Muscle layer of duodenum (tissue), 2 donors: ENCODE data around the gene CD46.
A peak's percentile ranks its signal among the peaks of the same experiment; 100 is the strongest.

Source experiments
- H3K27ac ChIP-seq: one replicate; pipeline ENCODE4 v1.7.0; 2013; ENCODE audit warnings: mild to moderate bottlenecking, low read length
- H3K27me3 ChIP-seq: one replicate; pipeline ENCODE4 v1.7.0; 2013; ENCODE audit warnings: low read depth, mild to moderate bottlenecking, control low read depth, low read length
- H3K36me3 ChIP-seq, 2 donors: one replicate each; pipeline ENCODE4 v1.7.0; 2013; ENCODE audit warnings: low read length in 2 of 2, control low read depth in 1 of 2, mild to moderate bottlenecking in 1 of 2; ENCODE audit not compliant: insufficient read depth in 2 of 2, control insufficient read depth in 1 of 2
- H3K4me1 ChIP-seq, 2 donors: one replicate each; pipeline ENCODE4 v1.7.0; 2013; ENCODE audit warnings: low read length in 2 of 2, mild to moderate bottlenecking in 2 of 2, control low read depth in 1 of 2, moderate library complexity in 1 of 2; ENCODE audit not compliant: insufficient read depth in 2 of 2, control insufficient read depth in 1 of 2
- H3K4me3 ChIP-seq, 2 donors: one replicate each; pipeline ENCODE4 v1.7.0; 2013; ENCODE audit warnings: low read length in 2 of 2, low read depth in 1 of 2, mild to moderate bottlenecking in 1 of 2
- H3K9me3 ChIP-seq, 2 donors: one replicate each; pipeline ENCODE4 v1.7.0; 2013; ENCODE audit warnings: low read length in 2 of 2, control low read depth in 1 of 2, mild to moderate bottlenecking in 1 of 2; ENCODE audit not compliant: control insufficient read depth in 1 of 2
- donor health status: healthy.

Gene CD46

DNA sequence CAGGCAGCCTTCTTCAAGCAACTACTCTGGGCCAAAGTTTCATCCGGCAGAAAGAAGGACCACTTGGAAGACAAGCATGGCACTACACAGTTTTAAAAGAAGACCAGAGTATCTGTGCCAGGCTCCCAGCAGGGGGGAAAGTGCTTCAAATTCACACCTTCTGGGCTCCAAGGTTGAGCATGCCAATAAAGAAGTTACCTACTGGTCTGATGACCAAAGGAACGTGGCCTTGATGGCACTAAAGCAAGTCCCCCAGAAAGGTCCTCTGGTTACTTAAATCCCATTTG, 73.5 kb downstream of the CD46 start:
- H3K4me1 ChIP-seq: peaks cover 43 to 58% of the 10 kb centered on the region in 2 donors
- peak overlapping the region; percentile 99 for H3K27ac ChIP-seq
- peak overlapping the region; percentile 55 to 95 for H3K4me3 ChIP-seq
- H3K9me3 ChIP-seq: no peaks in the 10 kb centered on the region
- peaks cover 0 to 8% of the 10 kb centered on the region in 2 donors for H3K36me3 ChIP-seq
- no peaks in the 10 kb centered on the region for H3K27me3 ChIP-seq

DNA sequence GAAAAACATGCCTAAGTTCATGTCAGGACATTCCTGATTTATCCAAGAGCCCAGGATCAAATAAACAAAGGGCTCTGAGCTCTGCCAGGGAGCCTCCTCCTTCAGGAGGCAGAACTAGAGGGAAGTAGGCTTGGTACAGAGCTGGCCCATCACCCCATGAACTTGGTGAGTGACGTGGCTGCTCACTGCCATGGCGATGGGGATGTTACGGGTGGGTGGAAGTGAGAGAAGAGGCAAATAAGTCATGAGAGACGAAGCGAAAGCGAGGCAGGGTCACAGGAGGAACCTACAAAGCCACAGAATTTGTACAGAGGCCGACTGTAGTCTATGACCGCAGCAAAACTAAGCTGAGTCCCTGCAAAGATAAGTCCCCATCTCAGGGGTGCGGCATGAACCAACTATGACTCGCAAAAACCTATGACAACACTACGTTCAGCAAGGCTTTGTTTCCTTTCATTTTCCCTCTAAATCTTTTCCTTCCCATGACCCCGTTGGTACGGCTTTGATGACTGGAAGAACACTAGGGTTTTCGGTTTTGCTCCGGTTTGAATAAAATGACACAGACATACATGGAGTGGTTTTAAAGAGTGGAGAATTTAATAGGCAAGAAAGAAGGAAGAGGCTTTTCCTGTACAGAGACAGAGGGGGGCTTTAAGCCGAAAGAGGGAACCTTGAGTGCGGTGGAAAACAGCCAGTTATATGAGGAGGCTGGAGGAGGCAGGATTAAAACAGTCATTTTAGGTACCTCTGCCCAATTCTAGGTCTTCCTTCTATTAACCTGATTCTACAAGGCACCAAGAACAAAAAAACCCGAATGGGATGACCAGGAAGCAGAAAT, 74.1 kb downstream of the CD46 start:
- H3K36me3 ChIP-seq: peaks cover 0 to 8% of the 10 kb centered on the region in 2 donors
- peak overlapping the region; percentile 99 for H3K27ac ChIP-seq
- H3K27me3 ChIP-seq: no peaks in the 10 kb centered on the region
- H3K4me1 ChIP-seq: peaks cover 42 to 60% of the 10 kb centered on the region in 2 donors
- H3K4me3 ChIP-seq: peak overlapping the region; percentile 55 to 95
- H3K9me3 ChIP-seq: no peaks in the 10 kb centered on the region

- peaks cover 0 to 8% of the 10 kb centered on the region in 2 donors for H3K36me3 ChIP-seq
- no peaks in the 10 kb centered on the region for H3K27me3 ChIP-seq
- H3K9me3 ChIP-seq: no peaks in the 10 kb centered on the region
- peak overlapping the region; percentile 55 to 95 for H3K4me3 ChIP-seq
- H3K4me1 ChIP-seq: peaks cover 42 to 65% of the 10 kb centered on the region in 2 donors
- peak overlapping the region; percentile 99 for H3K27ac ChIP-seq
Measured at GRCh38 chr1:207826557-207827487, 75.0 kb downstream of the CD46 start.

DNA sequence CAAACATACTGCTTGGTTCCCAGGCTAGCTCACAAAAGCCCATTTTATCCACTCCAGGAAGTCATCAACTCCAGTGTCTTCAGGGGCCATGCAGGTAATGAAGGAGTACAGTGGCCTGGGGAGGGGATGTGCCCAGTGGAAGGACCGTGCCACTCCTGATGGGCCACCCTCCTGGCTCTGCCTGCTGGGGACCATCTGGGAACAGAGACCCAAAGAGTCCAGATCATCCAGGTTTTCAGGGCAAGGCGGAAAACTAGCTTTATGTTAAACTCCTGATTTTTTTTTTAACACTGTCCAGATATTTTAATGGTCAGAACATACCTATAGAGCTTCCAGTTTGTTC, 75.6 kb downstream of the CD46 start:
- peak overlapping the region; percentile 99 for H3K27ac ChIP-seq

DNA sequence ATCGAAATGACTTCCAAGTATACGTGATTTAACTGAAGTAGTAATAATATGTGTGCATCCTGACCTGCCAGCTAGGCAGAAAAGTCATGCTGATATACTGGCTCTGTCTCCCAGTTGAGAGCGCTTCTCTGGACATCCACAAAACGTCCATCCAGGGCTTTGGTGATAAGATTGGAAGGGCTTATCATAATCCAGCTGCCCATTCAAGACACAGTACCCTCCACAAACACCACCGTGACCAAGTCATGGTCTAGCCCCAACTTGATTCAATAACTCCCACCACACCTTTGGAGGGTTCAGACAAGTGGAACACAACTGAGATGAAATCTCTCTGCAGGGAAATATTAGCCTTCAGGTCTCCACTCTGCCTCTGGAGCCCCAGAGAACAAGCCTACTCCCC, 76.2 kb downstream of the CD46 start:
- Histone ChIP-seq H3K9me3 (no peaks in the 10 kb centered on the region), H3K36me3 (peaks cover 0 to 8% of the 10 kb centered on the region in 2 donors), H3K4me1 (peaks cover 42 to 77% of the 10 kb centered on the region in 2 donors), H3K27ac (peak overlapping the region; percentile 99), H3K27me3 (no peaks in the 10 kb centered on the region), H3K4me3 (no peak overlapping the region)

More for the DNA sequence above, 75.6 kb downstream of the CD46 start:
- H3K36me3 ChIP-seq: peaks cover 0 to 8% of the 10 kb centered on the region in 2 donors
- no peaks in the 10 kb centered on the region for H3K27me3 ChIP-seq
- no peaks in the 10 kb centered on the region for H3K9me3 ChIP-seq
- peaks cover 42 to 71% of the 10 kb centered on the region in 2 donors for H3K4me1 ChIP-seq
- H3K4me3 ChIP-seq: peak overlapping the region in 1 of 2 donors; percentile 55

- Histone ChIP-seq H3K36me3 (peaks cover 0 to 3% of the 10 kb centered on the region in 2 donors), H3K4me3 (no peak overlapping the region), H3K4me1 (peaks cover 42 to 77% of the 10 kb centered on the region in 2 donors), H3K27me3 (no peaks in the 10 kb centered on the region), H3K9me3 (no peaks in the 10 kb centered on the region), H3K27ac (peak overlapping the region; percentile 99)
Measured at GRCh38 chr1:207828485-207829158, 76.8 kb downstream of the CD46 start.

DNA sequence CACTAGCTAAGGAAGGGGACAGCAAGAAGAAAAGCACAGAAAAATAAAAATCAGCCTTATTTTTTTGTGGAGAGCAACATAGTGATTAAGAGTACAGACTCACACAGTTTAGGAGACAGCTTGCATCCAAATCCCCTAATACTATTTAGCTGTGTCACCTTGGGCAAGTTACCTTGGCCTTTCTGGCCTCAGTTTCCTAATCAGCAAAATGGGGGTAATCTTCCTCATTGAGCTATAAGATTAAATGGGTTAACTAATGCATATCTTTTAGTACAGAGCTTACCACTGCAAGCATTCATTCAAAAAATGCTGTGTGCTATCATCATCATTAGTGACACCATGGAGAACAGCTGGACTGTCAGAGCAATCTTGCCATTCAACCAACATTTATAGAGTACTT, 77.7 kb downstream of the CD46 start:
- no peak overlapping the region for H3K4me3 ChIP-seq
- H3K36me3 ChIP-seq: peaks cover 0 to 2% of the 10 kb centered on the region in 2 donors
- H3K27me3 ChIP-seq: no peaks in the 10 kb centered on the region
- peak overlapping the region; percentile 99 for H3K27ac ChIP-seq
- peaks cover 35 to 70% of the 10 kb centered on the region in 2 donors for H3K4me1 ChIP-seq
- H3K9me3 ChIP-seq: no peaks in the 10 kb centered on the region

DNA sequence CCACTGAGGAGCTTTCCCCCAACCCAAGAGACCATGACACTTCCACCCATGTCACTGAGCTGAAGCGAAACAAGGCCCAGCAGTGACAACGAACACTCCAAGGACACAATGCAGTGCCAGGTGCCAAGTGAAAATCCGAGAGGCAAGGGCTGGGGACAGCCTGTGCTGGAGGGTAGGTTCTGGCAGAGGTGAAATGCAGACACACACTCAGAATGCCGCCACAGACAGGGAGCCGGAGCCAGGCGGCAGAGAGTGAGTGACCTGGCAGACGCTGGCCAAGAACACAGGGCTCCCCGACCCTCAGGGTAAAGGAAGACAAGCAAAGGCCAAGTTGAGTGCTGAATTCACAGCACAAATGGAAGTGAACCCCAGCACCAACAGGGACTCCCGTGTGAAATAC, 78.9 kb downstream of the CD46 start:
- Histone ChIP-seq H3K9me3 (no peaks in the 10 kb centered on the region), H3K27me3 (no peaks in the 10 kb centered on the region), H3K36me3 (peaks cover 0 to 5% of the 10 kb centered on the region in 2 donors), H3K27ac (peak overlapping the region; percentile 16), H3K4me1 (peaks cover 23 to 67% of the 10 kb centered on the region in 2 donors), H3K4me3 (no peak overlapping the region)

DNA sequence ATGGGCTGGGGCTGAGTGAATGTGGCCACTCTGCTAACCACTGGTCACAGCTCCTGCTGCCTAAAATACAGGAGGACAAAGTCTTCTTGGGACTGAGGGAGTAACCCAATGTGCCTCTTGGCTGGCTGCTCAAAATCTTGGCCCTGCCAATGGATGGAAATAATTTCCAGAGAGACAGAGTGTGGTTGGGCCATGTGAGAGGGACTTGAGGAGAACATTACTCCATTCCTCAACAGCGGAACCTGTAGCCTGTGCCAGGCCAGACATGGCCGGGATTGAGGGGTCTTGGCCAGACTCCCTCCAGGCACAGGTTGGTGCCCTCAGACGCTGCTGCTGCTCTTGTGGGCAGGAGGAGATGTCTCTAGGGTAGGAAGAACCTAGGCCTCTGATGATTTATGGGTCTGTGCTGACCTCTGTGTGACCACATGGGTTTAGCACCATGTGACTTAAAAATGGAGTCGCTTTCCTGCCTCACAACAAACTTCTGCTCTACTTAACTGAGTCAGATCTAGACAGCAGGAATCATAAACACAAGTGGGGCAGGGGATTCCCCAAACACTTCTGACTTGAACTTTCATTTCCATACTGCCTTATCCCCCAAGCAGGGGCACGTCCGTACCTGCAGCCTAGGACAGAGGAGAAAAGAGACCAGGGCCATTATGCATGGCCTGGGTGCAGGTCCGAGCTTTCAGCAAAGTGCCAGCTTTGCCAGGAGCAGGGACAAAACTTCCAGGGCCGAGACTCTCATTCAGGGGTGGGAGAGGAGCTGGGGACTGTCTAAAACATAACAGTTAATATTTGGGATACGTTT, 79.9 kb downstream of the CD46 start:
- no peaks in the 10 kb centered on the region for H3K9me3 ChIP-seq
- peaks cover 0 to 5% of the 10 kb centered on the region in 2 donors for H3K36me3 ChIP-seq
- peak overlapping the region; percentile 56 for H3K27ac ChIP-seq
- no peak overlapping the region for H3K4me3 ChIP-seq
- no peaks in the 10 kb centered on the region for H3K27me3 ChIP-seq
- peaks cover 20 to 70% of the 10 kb centered on the region in 2 donors for H3K4me1 ChIP-seq

DNA sequence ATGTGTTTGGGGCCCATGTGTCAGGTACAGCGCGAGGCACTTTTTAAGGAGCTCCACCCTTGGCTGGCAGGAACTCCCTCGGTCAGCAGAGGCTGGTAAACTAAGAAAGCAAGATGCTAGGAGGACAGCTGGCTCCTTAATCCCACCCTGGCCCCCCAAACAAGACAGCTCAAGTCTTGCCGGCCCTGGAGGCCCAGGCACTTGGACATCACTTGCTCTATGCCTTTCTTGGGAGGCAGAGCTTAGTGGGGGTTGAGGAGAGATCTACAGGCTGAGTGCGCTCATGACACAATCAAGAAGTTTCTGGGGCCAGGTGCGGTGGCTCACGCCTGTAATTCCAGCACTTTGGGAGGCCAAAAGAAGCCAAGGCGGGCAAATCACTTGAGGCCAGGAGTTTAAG, 80.9 kb downstream of the CD46 start:
- Histone ChIP-seq H3K4me1 (peaks cover 11 to 69% of the 10 kb centered on the region in 2 donors), H3K27ac (no peak overlapping the region), H3K4me3 (no peak overlapping the region), H3K36me3 (peaks cover 0 to 5% of the 10 kb centered on the region in 2 donors), H3K9me3 (no peaks in the 10 kb centered on the region), H3K27me3 (no peaks in the 10 kb centered on the region)
